PC-9 (cell line): ENCODE measurements around the gene CDC42EP2.

Experiments
- CTCF ChIP-seq: fragments of 200-600 bp; sonication (generic); conservative IDR thresholded peaks from 2 replicates; pipeline ENCODE4 v1.6.1; 2017; ENCODE audit warnings: mixed run types, antibody characterized with exemption, mild to moderate bottlenecking, moderate library complexity
- EZH2 ChIP-seq: fragments of 200-600 bp; sonication (generic); IDR thresholded peaks from 2 replicates; pipeline ENCODE4 v1.8.0; 2017; ENCODE audit warnings: antibody characterized with exemption, low read depth

- TF ChIP-seq CTCF (no peak), EZH2 (no peak)
These were observed 1.8 kb downstream of the CDC42EP2 start for GRCh38 chr11:65316227-65317024.
